Activated CD4-positive, CD25-positive, alpha-beta regulatory T cell (primary cell): ENCODE measurements around the gene GRIFIN.

Source experiments
- DNase-seq, 4 experiments: peaks; one replicate each; lab custom pipeline; 2025; lab: John Stamatoyannopoulos, UW

The GRIFIN gene

DNA sequence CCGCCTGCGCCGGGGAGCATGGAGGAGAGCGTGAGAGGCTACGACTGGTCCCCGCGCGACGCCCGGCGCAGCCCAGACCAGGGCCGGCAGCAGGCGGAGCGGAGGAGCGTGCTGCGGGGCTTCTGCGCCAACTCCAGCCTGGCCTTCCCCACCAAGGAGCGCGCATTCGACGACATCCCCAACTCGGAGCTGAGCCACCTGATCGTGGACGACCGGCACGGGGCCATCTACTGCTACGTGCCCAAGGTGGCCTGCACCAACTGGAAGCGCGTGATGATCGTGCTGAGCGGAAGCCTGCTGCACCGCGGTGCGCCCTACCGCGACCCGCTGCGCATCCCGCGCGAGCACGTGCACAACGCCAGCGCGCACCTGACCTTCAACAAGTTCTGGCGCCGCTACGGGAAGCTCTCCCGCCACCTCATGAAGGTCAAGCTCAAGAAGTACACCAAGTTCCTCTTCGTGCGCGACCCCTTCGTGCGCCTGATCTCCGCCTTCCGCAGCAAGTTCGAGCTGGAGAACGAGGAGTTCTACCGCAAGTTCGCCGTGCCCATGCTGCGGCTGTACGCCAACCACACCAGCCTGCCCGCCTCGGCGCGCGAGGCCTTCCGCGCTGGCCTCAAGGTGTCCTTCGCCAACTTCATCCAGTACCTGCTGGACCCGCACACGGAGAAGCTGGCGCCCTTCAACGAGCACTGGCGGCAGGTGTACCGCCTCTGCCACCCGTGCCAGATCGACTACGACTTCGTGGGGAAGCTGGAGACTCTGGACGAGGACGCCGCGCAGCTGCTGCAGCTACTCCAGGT lies 43.1 kb downstream of the GRIFIN start:
- DNase-seq, result no peak

DNA sequence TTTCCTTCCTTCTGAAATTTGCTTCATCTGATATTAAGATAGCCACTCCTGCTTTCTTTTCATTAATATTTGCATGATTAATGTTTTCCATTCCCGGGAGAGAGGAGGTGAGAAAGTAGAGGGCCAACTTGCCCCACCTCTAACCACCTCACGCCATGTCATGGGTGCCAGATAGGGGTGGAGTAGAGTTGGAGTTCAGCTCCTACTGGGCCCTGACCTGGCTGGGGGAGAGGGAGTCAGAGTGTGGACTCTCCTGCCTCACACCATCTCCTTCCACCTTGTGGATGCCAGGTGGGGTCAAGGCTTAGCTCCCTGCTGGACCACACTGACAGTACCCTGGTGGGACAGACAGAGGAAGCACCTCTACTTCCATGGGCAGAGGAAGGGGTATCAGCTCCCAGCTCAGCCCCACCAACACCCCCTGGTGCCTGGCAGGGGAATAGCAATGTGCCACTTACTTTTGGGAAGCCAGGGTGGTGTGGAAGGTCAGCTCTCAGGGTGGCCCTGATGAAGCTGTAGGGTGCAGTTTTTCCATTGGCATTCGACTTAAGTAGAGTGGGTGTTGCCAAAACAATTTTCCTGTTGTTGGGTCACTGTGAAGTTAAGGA lies 44.8 kb downstream of the GRIFIN start:
- peak in 1 of 4 experiments; percentile 20 for DNase-seq

DNA sequence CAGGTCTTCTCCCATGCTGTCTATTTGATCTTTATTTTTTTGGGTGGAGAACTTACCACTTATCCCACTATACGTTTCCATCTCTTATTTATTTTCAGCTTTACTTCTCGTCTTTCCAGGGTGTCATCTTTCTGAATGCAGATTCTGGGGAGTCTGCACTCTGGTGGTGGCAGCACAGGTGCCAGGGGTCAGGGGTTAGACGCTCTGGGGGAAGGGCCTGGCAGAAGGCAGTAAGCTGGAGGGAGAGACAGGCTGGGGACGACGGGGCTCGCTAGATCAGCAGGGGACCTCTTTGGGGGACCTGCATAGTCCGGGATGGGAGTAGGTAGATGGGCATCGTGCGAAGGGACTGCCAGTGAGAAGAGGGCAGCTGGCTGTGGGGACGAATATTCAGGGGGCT lies 50.4 kb downstream of the GRIFIN start:
- no peak for DNase-seq
